HepG2 (cell line): ENCODE results near the gene ANKDD1A. TPM values are rescaled to one million over a fixed set of nuclear protein-coding genes. Genes with fewer than 3 reads are reported as not detected.

Source experiments
- ATAC-seq: fragments of 200-7000 bp; cut with Tn5 transposase; 3 replicates; pipeline ENCODE4 v1.9.1; 2020; ENCODE audit warnings: mild to moderate bottlenecking, moderate library complexity
- BruUV-seq: library from RNA; stranded (reverse); fragments of 400-500 nt; replicated peaks from 2 replicates; lab custom pipeline; 2021; lab: Mats Ljungman, UMichigan
- CTCF ChIA-PET: fragments of 300-600 bp; formaldehyde crosslinking; extraction: SDS; loops from one replicate; lab custom pipeline; 2021; ENCODE audit warnings: low total read pairs, inconsistent platforms, low intra/inter-chr PET ratio; lab: Yijun Ruan, JAX
- POLR2A ChIA-PET: fragments of 350-600 bp; sonication (Branson Sonifier 250); formaldehyde crosslinking; loops from one replicate; lab custom pipeline; 2020; ENCODE audit warnings: antibody characterized with exemption, inconsistent platforms; lab: Yijun Ruan, JAX
- DNase-seq: peaks from one replicate; pipeline ENCODE4 v3.0.0-alpha.2; 2015; ENCODE audit warnings: low spot score
- FAIRE-seq: peaks from 3 replicates; lab custom pipeline; 2011; peaks lifted over from hg19 to GRCh38; lab: Jason Lieb, UNC
- H2AFZ ChIP-seq: one replicate; pipeline ENCODE4 v1.6.1; 2011; ENCODE audit warnings: low read length, inconsistent platforms
- H3K27ac ChIP-seq: fragments of 300-600 bp; 3 replicates; pipeline ENCODE4 v1.8.0; 2011; ENCODE audit warnings: mixed run types, mild to moderate bottlenecking, mixed read lengths, low read length, inconsistent platforms; ENCODE audit not compliant: insufficient read depth; ENCODE audit errors: extremely low read length
- H3K27me3 ChIP-seq, 2 experiments: fragments of 200-600 bp in 1 of 2; 2 replicates in 1 of 2; 3 replicates in 1 of 2; pipeline versions ENCODE4 v1.6.0 to v1.8.0; 2011; ENCODE audit warnings: low read length in 2 of 2, mild to moderate bottlenecking in 2 of 2, moderate library complexity in 2 of 2, inconsistent platforms in 1 of 2; ENCODE audit not compliant: insufficient read depth in 2 of 2, control insufficient read depth in 1 of 2
- H3K36me3 ChIP-seq, 2 experiments: fragments of 200-600 bp in 1 of 2; replicated peaks in 1 of 2; 2 replicates in 1 of 2; 3 replicates in 1 of 2; pipeline versions ENCODE4 v1.5.1 to v1.8.0; 2011; ENCODE audit warnings: low read length in 2 of 2, inconsistent platforms in 1 of 2; ENCODE audit not compliant: insufficient read depth in 2 of 2, control insufficient read depth in 1 of 2
- H3K4me1 ChIP-seq: 2 replicates; pipeline ENCODE4 v1.5.1; 2012; ENCODE audit warnings: low read length, inconsistent platforms; ENCODE audit not compliant: insufficient read depth
- H3K4me2 ChIP-seq: 2 replicates; pipeline ENCODE4 v1.6.0; 2011; ENCODE audit warnings: low read depth, low read length, inconsistent platforms
- H3K4me3 ChIP-seq, 3 experiments: fragments of 200-600 bp in 1 of 3; sonication (generic), shearing (Covaris generic) in 1 of 3; replicated peaks in 1 of 3; 2 replicates each; pipeline ENCODE4 v1.5.1; 2011 to 2016; ENCODE audit warnings: low read length in 3 of 3, inconsistent platforms in 2 of 3, low read depth in 2 of 3, mild to moderate bottlenecking in 2 of 3, control low read depth in 1 of 3, mixed read lengths in 1 of 3; ENCODE audit not compliant: insufficient read depth in 1 of 3
- H3K79me2 ChIP-seq: one replicate; pipeline ENCODE4 v1.6.1; 2011; ENCODE audit warnings: low read length, inconsistent platforms; ENCODE audit not compliant: insufficient read depth
- H3K9ac ChIP-seq: 2 replicates; pipeline ENCODE4 v1.6.0; 2011; ENCODE audit warnings: mild to moderate bottlenecking, low read depth, low read length, inconsistent platforms; ENCODE audit not compliant: insufficient read depth
- H3K9me3 ChIP-seq: 2 replicates; pipeline ENCODE4 v1.5.1; 2012; ENCODE audit warnings: mild to moderate bottlenecking, low read length
- H4K20me1 ChIP-seq: 2 replicates; pipeline ENCODE4 v1.6.0; 2011; ENCODE audit warnings: inconsistent platforms, mild to moderate bottlenecking, low read length, moderate library complexity; ENCODE audit not compliant: insufficient read depth
- ETS1 ChIP-seq: sonication (generic); formaldehyde crosslinking; IDR thresholded peaks from 2 replicates; pipeline ENCODE4 v1.4.0; 2020; ENCODE audit warnings: missing genetic modification reagents
- HDAC1 ChIP-seq: sonication (generic); formaldehyde crosslinking; IDR thresholded peaks from 2 replicates; pipeline ENCODE4 v1.5.1; 2020; ENCODE audit warnings: mild to moderate bottlenecking, missing genetic modification reagents
- KDM3A ChIP-seq: IDR thresholded peaks from 2 replicates; pipeline ENCODE4 v1.6.1; 2018; ENCODE audit warnings: low read depth, missing compliant biosample characterization
- KLF13 ChIP-seq: sonication (generic); formaldehyde crosslinking; IDR thresholded peaks from 2 replicates; pipeline ENCODE4 v1.4.0; 2020; ENCODE audit warnings: mild to moderate bottlenecking, missing genetic modification reagents
- KLF6 ChIP-seq: IDR thresholded peaks from 2 replicates; pipeline ENCODE4 v1.8.0; 2016; ENCODE audit warnings: missing biosample characterization, missing genetic modification reagents
- MATR3 ChIP-seq: sonication (generic); formaldehyde crosslinking; IDR thresholded peaks from 2 replicates; pipeline ENCODE4 v1.4.0; 2020; ENCODE audit warnings: missing genetic modification reagents
- MEIS1 ChIP-seq: sonication (generic); formaldehyde crosslinking; IDR thresholded peaks from 2 replicates; pipeline ENCODE4 v1.9.0; 2021; ENCODE audit warnings: mild to moderate bottlenecking, missing genetic modification reagents, moderate library complexity, borderline replicate concordance
- NFE2L2 ChIP-seq: fragments of 150-350 bp; IDR thresholded peaks from 2 replicates; pipeline ENCODE4 v1.6.1; 2014; ENCODE audit warnings: low read length
- NFIC ChIP-seq: IDR thresholded peaks from 2 replicates; pipeline ENCODE4 v1.6.1; 2012; ENCODE audit warnings: mild to moderate bottlenecking, low read length, inconsistent platforms
- SATB2 ChIP-seq: sonication (generic); formaldehyde crosslinking; IDR thresholded peaks from 2 replicates; pipeline ENCODE4 v1.5.0; 2020; ENCODE audit warnings: missing genetic modification reagents
- SP5 ChIP-seq: IDR thresholded peaks from 2 replicates; pipeline ENCODE4 v1.6.1; 2016; ENCODE audit warnings: low read depth, borderline replicate concordance
- TBL1XR1 ChIP-seq: fragments of 150-350 bp; IDR thresholded peaks from 2 replicates; pipeline ENCODE4 v1.6.1; 2014; ENCODE audit warnings: borderline replicate concordance, low read length; ENCODE audit not compliant: partially characterized antibody
- TEAD2 ChIP-seq: sonication (generic); formaldehyde crosslinking; IDR thresholded peaks from 2 replicates; pipeline ENCODE4 v1.9.0; 2021; ENCODE audit warnings: missing genetic modification reagents
- ZMYM2 ChIP-seq: sonication (generic); formaldehyde crosslinking; IDR thresholded peaks from 2 replicates; pipeline ENCODE4 v1.8.0; 2022; ENCODE audit warnings: mild to moderate bottlenecking, missing genetic modification reagents
- ZNF10 ChIP-seq: sonication (generic); formaldehyde crosslinking; IDR thresholded peaks from 2 replicates; pipeline ENCODE4 v1.4.0; 2020; ENCODE audit warnings: mild to moderate bottlenecking, low read depth, missing genetic modification reagents, borderline replicate concordance
- ZNF30 ChIP-seq: sonication (generic); formaldehyde crosslinking; IDR thresholded peaks from 2 replicates; pipeline ENCODE4 v1.5.0; 2020; ENCODE audit warnings: mild to moderate bottlenecking, missing genetic modification reagents
- ZNF441 ChIP-seq: sonication (generic); formaldehyde crosslinking; IDR thresholded peaks from 2 replicates; pipeline ENCODE4 v1.7.0; 2021; ENCODE audit warnings: missing genetic modification reagents, borderline replicate concordance
- ZNF512 ChIP-seq: sonication (generic); formaldehyde crosslinking; IDR thresholded peaks from 2 replicates; pipeline ENCODE4 v1.4.0; 2020; ENCODE audit warnings: mild to moderate bottlenecking, missing genetic modification reagents
- ZNF547 ChIP-seq: sonication (generic); formaldehyde crosslinking; IDR thresholded peaks from 2 replicates; pipeline ENCODE4 v1.5.1; 2020; ENCODE audit warnings: mild to moderate bottlenecking, missing genetic modification reagents
- ZNF563 ChIP-seq: sonication (generic); formaldehyde crosslinking; IDR thresholded peaks from 2 replicates; pipeline ENCODE4 v1.8.0; 2022; ENCODE audit warnings: mild to moderate bottlenecking, moderate library complexity, missing genetic modification reagents
- ZNF589 ChIP-seq: sonication (generic); formaldehyde crosslinking; conservative IDR thresholded peaks from 2 replicates; pipeline ENCODE4 v1.8.0; 2022; ENCODE audit warnings: mild to moderate bottlenecking, moderate library complexity, missing genetic modification reagents
- ZNF598 ChIP-seq: sonication (generic); formaldehyde crosslinking; IDR thresholded peaks from 2 replicates; pipeline ENCODE4 v1.5.1; 2020; ENCODE audit warnings: mild to moderate bottlenecking, missing genetic modification reagents, borderline replicate concordance
- ZNF773 ChIP-seq: sonication (generic); formaldehyde crosslinking; IDR thresholded peaks from 2 replicates; pipeline ENCODE4 v1.4.0; 2020; ENCODE audit warnings: missing genetic modification reagents, borderline replicate concordance
- WGBS: methylation state at CpG from one replicate; pipeline ENCODE4 v1.1.6; 2017; ENCODE audit warnings: low lambda C conversion rate; 5-methylcytosine and 5-hydroxymethylcytosine counted together
- in situ Hi-C: cut with HindIII; loops from 2 replicates; pipeline ENCODE4 v1.10.0; 2017; ENCODE audit warnings: low pct_unique_long_range_greater_than_20kb; ENCODE audit not compliant: extremely low pct_ligation_motif_present
- intact Hi-C: fragments of 100-400 bp; cut with micrococcal nuclease; formaldehyde crosslinking; loops from one replicate; pipeline ENCODE4 v1.10.0; 2022; ENCODE audit not compliant: unreplicated experiment
- polyA plus RNA-seq, 8 experiments: library from polyadenylated mRNA; depleted of rRNA in 3 of 8; stranded (reverse) in 7 of 8; unstranded in 1 of 8; fragments of >200 nt; fragmentation: Illumina TruSeq in 4 of 8; extraction: Trizol in 4 of 8; gene quantifications; 2 replicates each; pipeline versions ENCODE4 v1.2.1 to v1.2.3, GENCODE V29; 2011 to 2016; ENCODE audit warnings: low read depth in 4 of 8, missing spikeins in 1 of 8, mixed read lengths in 1 of 8; ENCODE audit not compliant: insufficient read depth in 1 of 8
- total RNA-seq, 5 experiments: library from RNA; depleted of rRNA; stranded (reverse); fragments of >200 nt; fragmentation: Illumina TruSeq; extraction: Trizol; gene quantifications; 2 replicates each; pipeline ENCODE4 v1.2.3, GENCODE V29; 2016; ENCODE audit warnings: low read depth in 1 of 5
- TF ChIP-seq, protein P1 (sequence below): IDR thresholded peaks from 2 replicates; pipeline ENCODE4 v1.6.1; 2016; ENCODE audit warnings: low read depth, control low read depth

The ANKDD1A gene
- total and polyA plus RNA-seq, 2 of the 13 experiments (the other 11 are each of a cell fraction or from before 2014, with no cell fraction given) = 0.11 to 0.48 TPM

DNA sequence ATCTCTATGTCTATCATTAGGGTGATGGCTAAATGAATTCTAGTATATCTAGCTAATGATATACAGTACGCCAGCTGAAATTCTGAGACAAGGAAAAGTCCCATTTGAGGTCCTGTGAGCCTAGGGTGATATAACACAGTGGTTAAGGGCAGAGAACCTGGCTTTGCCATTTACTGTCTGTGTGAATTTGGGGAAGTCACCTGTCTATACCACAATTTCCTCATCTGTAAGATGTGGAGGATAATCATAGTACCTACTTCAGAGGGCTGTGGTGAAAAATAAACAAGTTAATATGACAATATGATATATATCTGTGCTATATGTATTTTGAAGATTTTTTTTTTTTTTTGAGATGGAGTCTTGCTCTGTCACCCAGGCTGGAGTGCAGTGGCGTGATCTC lies 9.8 kb upstream of the ANKDD1A start (continued):
- TF ChIP-seq ZNF563 (CRISPR knock-in tag) (no peak), ZNF598 (CRISPR knock-in tag) (no peak), NFE2L2 (no peak), ZNF773 (CRISPR knock-in tag) (no peak), ZNF589 (CRISPR knock-in tag) (no peak), MATR3 (CRISPR knock-in tag) (no peak)

GRCh38 chr15:64902863-64903262 lies 8.8 kb upstream of the ANKDD1A start:
- no TSS peak for BruUV-seq
- Histone ChIP-seq H3K9me3 (peaks cover 13% of the 10 kb centered on the region), H4K20me1 (no peaks in the 10 kb centered on the region), H3K79me2 (no peaks in the 10 kb centered on the region), H3K4me2 (no peak overlapping the region), H3K4me3 (no peak overlapping the region), H3K4me1 (peaks cover 10% of the 10 kb centered on the region; the same call in 1 of the 2 replicates), H3K27ac (no peak overlapping the region), H3K36me3 (no peaks in the 10 kb centered on the region), H3K9ac (no peak overlapping the region), H3K27me3 (peaks cover 0 to 3% of the 10 kb centered on the region in 2 experiments; a peak in 2 of 5 replicates), H2AFZ (no peak overlapping the region)
- CTCF ChIA-PET = no interaction called here
- in situ Hi-C loops = no loop called here
- WGBS = 43% methylated on average over 4 of the region's 4 CpGs
- intact Hi-C loops = no loop called here
- POLR2A ChIA-PET = no interaction called here
- DNase-seq (no peak), ATAC-seq (no peak), FAIRE-seq (no peak)
- no peak for TF ChIP-seq NFIC
- no peak for TF ChIP-seq ZNF512 (CRISPR knock-in tag)
- TF ChIP-seq ZNF547 = no peak
- no peak for TF ChIP-seq SP5 (CRISPR knock-in tag)
- TF ChIP-seq TEAD2 (CRISPR knock-in tag) = no peak
- TF ChIP-seq MEIS1 (CRISPR knock-in tag) = no peak
- no peak for TF ChIP-seq ZNF441 (CRISPR knock-in tag)
- no peak for TF ChIP-seq TBL1XR1
- TF ChIP-seq ZNF30 (CRISPR knock-in tag) = no peak
- TF ChIP-seq KLF6 (CRISPR knock-in tag) = no peak
- TF ChIP-seq KDM3A (CRISPR knock-in tag) = no peak
- TF ChIP-seq HDAC1 (CRISPR knock-in tag) = no peak
- no peak for TF ChIP-seq KLF13
- no peak for TF ChIP-seq ZNF10 (CRISPR knock-in tag)
- TF ChIP-seq ZMYM2 (CRISPR knock-in tag) = no peak
- no peak for TF ChIP-seq ETS1 (CRISPR knock-in tag)
- TF ChIP-seq SATB2 (CRISPR knock-in tag) = no peak
- TF ChIP-seq, protein P1, sequence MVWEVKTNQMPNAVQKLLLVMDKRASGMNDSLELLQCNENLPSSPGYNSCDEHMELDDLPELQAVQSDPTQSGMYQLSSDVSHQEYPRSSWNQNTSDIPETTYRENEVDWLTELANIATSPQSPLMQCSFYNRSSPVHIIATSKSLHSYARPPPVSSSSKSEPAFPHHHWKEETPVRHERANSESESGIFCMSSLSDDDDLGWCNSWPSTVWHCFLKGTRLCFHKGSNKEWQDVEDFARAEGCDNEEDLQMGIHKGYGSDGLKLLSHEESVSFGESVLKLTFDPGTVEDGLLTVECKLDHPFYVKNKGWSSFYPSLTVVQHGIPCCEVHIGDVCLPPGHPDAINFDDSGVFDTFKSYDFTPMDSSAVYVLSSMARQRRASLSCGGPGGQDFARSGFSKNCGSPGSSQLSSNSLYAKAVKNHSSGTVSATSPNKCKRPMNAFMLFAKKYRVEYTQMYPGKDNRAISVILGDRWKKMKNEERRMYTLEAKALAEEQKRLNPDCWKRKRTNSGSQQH (CRISPR knock-in tag) = no peak
